Stimulated activated CD4-positive, alpha-beta T cell treated with anti-CD3 and anti-CD28 coated beads, Interleukin-1b, Interleukin-23, amount 100 ng/mL, for 1 hour (primary cell): Measurements from ENCODE around the gene CCDC69.

Experiments used
- DNase-seq, 2 donors: peaks; one replicate each; pipeline ENCODE4 v3.0.0-alpha.2; 2020; ENCODE audit warnings: low read depth in 2 of 2

CCDC69 gene

DNA sequence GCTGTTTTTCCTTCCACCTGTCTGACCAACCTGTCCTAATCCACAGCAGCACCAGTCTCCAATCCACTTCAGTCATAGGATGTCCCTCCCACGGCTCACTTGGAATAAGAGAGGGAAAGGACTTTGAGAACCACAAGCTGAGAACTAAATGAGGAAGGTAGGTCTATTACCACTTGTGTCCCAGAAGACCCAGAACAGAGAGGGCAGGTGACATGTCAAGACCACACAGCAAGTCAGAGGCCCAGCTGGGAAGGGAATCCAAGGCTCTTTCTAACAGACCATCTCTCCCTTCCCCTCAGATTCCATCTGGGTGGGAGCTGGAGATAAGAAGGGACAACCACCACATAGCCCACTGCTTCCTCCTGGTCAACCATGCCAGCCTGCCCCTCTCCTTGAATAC, 81.0 kb downstream of the CCDC69 start:
- no peak for DNase-seq

DNA sequence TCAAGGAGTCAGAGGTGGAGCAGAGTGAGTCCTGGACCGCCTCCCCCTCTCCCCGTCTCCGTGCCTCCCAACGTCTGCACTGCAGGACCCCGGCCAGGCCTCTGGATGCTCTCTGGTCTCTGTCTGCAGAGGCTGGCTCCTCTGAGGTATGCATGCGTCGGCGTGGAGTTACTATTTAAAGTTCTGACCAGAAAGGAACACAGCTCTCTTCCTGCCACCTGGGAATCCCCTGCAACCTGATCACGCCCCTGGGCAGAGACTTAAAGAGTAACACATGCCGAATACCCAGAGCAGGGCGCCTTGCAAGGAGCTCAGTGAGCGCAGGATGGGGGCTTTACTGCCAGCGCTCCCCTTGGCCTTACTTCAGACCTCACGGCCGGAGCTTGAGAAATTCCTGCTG, 82.4 kb downstream of the CCDC69 start:
- no peak for DNase-seq

DNA sequence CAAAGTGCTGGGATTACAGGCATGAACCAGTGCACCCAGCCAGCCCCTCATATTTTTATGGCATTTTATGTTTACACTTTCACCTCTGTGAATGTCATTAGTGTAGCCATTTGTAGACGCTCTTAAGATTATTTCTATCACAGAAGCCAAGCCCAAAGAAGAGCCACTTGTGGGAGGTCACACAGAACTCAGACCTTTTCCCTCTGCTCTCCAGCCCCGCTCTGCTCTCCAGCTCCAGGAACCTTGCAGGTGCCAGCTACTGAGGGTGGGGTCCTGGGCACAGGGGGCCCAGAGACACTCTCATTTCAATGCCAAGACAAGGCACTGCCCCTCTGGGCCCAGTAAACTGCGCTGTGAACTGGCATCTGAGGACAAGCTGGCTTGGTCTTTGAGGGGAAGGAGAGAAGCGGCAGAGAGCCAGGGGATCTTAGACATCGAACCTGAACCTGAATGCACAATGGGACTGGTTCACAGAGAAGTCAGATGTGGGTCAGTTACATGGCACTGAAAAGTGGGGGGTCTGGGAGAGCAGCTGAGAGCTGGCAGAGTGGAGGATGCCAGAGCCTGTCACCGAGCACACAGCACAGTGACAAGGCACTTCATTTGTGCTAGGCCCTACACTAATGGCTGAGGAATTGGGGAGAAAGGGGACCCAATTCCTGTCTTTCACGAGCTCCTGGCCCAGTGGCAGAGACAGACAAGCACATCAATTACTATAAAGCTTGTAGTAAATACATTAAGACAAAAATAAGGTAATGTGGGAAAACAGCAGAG, 83.0 kb downstream of the CCDC69 start:
- no peak for DNase-seq

DNA sequence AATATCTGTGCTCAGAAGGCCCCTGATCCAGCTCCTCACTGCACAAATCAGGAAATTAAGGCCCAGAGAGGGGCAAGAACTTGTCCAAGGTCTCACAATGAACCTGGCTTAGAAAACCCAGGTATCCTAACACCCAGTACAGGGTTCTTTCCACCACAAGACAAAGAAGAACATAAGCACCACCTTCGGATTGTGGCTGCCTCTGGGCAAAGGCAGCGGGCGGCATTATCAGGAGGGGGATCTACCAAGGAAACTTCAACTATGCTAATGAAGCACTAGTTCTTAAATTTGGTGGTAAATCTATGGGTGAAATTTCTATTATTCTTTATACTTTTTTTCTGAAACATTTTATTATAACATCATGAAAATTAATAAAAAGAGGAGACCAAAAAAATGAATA, 84.2 kb downstream of the CCDC69 start:
- DNase-seq, result no peak

DNA sequence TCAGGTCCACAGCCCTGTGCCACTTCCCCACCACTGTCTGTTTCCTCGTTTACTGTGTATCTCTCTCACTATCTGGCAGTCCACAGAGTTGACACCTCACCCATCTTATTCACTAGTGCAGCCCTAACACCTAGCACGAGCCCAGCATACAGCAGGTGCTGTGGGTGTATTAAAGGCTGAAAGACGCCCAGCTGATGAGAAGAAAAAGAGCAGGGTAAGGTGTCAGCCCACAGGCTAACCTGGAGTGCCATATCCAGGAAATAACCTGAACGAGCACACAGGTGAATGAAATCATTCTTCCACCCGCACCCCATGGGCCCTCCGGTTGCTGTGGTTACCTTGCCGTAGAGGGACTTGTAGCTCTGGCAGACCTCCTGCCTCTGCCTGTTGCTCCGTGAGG, 84.9 kb downstream of the CCDC69 start:
- DNase-seq, result no peak

DNA sequence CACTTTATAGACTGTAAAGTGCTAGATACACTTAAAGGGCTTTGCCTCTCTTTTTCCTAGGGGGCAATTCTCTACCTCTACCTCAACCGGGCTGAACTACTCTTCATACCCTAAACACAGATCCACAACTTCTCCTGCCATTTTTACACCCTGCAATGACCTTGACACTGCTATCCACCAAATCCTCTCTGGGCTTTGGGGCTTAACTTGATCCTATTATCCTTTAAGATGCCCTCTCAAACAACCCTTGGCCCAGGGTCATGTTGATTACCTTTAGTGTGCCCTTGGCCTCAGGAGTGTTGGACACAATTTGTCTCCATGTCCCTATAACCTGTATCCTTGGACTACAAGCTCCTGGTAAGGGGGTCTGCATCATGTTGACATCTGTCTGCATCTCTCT, 85.8 kb downstream of the CCDC69 start:
- DNase-seq, result no peak

DNA sequence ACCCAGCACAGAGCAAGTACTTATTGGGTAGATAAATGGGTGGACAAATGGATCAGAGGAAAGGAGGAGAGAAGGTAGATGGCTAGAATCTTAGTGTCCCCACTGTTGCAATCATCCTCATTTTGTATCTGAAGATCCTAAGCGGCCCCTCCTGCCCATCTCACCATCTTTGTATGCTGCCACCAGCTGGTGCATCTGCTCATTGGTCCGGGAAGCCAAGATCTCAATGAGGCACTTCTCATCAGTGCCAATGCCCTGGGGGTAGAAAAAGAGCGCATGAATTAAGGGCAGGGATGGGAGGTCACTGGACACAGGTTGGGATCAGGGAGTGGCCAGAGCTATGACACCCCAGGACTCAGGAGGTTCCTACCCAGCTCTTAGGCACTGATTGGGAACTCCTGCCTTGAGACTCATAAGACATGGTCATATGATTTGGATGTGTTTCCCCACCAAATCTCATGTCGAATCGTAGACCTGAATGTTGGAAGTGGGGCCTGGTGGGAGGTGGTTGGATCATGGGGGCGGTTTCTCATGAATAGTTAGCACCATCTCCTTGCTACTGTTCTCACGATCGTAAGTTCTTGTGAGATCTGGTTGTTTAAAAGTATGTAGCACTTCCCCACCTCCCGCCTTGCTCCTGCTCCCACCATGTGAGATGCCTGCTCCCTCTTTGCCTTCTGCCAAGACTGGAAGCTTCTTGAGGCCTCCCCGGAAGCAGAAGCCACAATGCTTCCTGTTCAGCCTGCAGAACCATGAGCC, 86.6 kb downstream of the CCDC69 start:
- no peak for DNase-seq

DNA sequence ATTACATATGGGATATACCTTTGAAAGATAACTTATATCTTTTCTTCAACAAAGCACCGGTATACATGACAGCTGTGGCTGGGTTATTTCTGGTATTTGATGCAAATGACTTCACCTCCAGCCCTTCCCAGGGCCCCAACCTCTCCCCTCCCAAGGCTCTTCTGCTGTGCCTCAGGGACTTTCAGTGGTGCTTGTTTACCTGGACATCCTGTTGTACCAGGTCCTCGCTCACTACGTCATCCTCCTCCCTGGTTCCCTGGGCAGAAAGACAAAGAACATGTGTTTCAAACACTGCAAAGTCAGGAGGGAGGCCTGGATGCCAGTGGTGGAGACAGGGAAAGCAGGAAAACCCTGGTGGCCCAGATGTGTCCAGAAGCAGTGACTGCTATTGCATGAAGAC, 89.7 kb downstream of the CCDC69 start:
- DNase-seq, result no peak

DNA sequence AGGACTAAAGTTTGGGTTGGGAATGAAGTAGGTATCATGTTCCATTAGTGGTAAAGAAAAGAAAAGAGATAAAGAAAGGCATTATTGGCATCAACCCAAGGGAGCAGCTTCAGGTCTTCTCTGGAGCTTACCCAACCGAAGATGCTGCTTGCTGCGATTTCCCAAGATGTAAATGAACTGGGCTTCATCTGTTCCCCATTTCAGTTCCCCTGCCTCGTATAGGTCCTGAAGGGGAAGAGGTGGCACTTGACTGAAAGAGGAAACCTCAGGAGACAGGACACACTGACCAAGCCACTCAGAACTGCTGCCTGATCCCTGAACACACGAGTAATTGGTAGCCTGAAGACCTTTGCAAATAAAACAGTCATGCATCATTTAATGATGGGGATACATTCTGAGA, 90.9 kb downstream of the CCDC69 start:
- DNase-seq, result no peak
